ENCODE data around the gene RBMS1. TPM values are rescaled to one million over a fixed set of nuclear protein-coding genes. Genes with fewer than 3 reads are reported as not detected.

RBMS1 gene
- total RNA-seq, 1 donor, result 111 TPM

DNA sequence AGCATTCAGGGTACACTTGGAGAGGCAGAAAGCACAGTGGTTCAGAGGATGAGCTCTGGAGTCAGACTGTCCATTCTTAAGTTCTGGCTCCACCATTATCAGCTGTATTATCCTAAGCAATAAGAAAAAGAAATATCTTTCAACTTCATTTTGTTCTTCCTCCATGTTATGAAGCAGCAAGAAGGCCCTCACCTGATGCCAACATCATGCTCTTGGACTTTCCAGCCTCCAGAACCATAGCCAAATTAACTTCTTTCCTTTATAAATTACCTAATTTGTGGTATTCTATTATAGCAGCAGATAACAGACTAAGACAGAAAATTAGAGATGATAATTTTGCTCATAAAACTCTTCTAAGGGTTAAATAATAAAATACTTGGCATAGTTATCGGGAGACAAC, 137.1 kb downstream of the RBMS1 start:
- Histone ChIP-seq H3K27me3 (ENCODE audit: insufficient read depth, low read length) (no peaks in the 10 kb centered on the region), H3K4me1 (ENCODE audit: insufficient read depth, low read length) (peaks cover 39% of the 10 kb centered on the region), H3K9me3 (ENCODE audit: low read depth, low read length) (no peaks in the 10 kb centered on the region), H3K36me3 (ENCODE audit: insufficient read depth, low read length) (no peaks in the 10 kb centered on the region), H3K4me3 (ENCODE audit: insufficient read depth, low read length) (no peak overlapping the region), H3K27ac (ENCODE audit: low read depth, low read length) (no peak overlapping the region), H2AFZ (ENCODE audit: low read length) (no peak overlapping the region), H3K4me2 (ENCODE audit: insufficient read depth, low read length) (no peak overlapping the region), H4K20me1 (ENCODE audit: insufficient read depth, low read length) (peaks cover 21% of the 10 kb centered on the region), H3K79me2 (ENCODE audit: insufficient read depth, low read length) (peaks cover 91% of the 10 kb centered on the region)
- DNase-seq (ENCODE audit: insufficient read length, low spot score, missing footprints), result no peak
- TF ChIP-seq, protein P1, sequence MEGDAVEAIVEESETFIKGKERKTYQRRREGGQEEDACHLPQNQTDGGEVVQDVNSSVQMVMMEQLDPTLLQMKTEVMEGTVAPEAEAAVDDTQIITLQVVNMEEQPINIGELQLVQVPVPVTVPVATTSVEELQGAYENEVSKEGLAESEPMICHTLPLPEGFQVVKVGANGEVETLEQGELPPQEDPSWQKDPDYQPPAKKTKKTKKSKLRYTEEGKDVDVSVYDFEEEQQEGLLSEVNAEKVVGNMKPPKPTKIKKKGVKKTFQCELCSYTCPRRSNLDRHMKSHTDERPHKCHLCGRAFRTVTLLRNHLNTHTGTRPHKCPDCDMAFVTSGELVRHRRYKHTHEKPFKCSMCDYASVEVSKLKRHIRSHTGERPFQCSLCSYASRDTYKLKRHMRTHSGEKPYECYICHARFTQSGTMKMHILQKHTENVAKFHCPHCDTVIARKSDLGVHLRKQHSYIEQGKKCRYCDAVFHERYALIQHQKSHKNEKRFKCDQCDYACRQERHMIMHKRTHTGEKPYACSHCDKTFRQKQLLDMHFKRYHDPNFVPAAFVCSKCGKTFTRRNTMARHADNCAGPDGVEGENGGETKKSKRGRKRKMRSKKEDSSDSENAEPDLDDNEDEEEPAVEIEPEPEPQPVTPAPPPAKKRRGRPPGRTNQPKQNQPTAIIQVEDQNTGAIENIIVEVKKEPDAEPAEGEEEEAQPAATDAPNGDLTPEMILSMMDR (IDR thresholded peaks at IDR 0.05; ENCODE audit: extremely low read depth, low read depth, low read length), result no peak

DNA sequence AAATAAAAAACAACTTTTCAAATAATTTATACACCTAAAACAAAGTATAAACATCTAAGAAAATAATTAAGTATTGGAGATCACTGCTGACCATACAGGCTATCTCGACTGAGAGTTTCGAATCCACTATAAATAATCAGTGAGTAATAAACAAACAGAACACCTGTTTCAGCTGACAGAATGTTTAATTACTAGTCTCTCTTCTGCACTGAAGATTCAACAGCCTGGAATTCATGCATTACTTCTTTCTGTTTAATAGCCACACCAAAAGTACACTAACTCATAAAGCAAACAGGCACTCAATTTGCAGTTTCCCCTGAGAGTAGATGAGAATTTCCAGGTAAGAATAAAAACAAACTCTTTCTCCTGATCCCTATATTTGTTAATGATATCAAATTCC, 138.5 kb downstream of the RBMS1 start:
- Histone ChIP-seq H3K4me1 (ENCODE audit: insufficient read depth, low read length) (peaks cover 41% of the 10 kb centered on the region), H3K4me2 (ENCODE audit: insufficient read depth, low read length) (no peak overlapping the region), H3K27me3 (ENCODE audit: insufficient read depth, low read length) (no peaks in the 10 kb centered on the region), H3K36me3 (ENCODE audit: insufficient read depth, low read length) (peaks cover 1% of the 10 kb centered on the region), H3K79me2 (ENCODE audit: insufficient read depth, low read length) (peaks cover 85% of the 10 kb centered on the region), H3K4me3 (ENCODE audit: insufficient read depth, low read length) (no peak overlapping the region), H3K9me3 (ENCODE audit: low read depth, low read length) (no peaks in the 10 kb centered on the region), H3K27ac (ENCODE audit: low read depth, low read length) (no peak overlapping the region), H4K20me1 (ENCODE audit: insufficient read depth, low read length) (peaks cover 18% of the 10 kb centered on the region), H2AFZ (ENCODE audit: low read length) (no peak overlapping the region)
- DNase-seq (ENCODE audit: insufficient read length, low spot score, missing footprints), result no peak
- TF ChIP-seq, protein P1 (IDR thresholded peaks at IDR 0.05; ENCODE audit: extremely low read depth, low read depth, low read length), result no peak

DNA sequence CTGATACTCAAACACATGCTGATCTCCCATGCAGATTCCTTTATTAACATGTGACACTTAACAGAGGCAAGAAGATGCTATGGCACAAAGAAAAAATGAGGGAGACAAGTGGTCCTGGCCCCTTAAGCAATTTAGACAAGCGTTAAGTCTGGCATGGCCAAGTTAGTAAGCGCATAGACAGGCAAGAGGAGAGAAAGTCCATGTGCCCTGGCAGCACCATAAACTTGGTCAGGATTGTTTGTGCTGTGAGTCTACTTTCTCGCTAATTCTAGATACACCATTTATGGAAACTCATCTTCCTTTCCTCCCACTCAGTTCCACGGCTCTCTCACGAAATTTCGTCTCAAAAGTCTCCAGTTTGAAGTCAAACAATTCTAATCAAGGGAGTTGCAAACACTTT, 138.9 kb downstream of the RBMS1 start:
- no peak overlapping the region for H3K4me2 ChIP-seq (ENCODE audit: insufficient read depth, low read length)
- TF ChIP-seq, protein P1 (IDR thresholded peaks at IDR 0.05; ENCODE audit: extremely low read depth, low read depth, low read length), result no peak
- no peak for DNase-seq (ENCODE audit: insufficient read length, low spot score, missing footprints)
- no peak overlapping the region for H3K27ac ChIP-seq (ENCODE audit: low read depth, low read length)
- peaks cover 18% of the 10 kb centered on the region for H4K20me1 ChIP-seq (ENCODE audit: insufficient read depth, low read length)
- H3K4me3 ChIP-seq (ENCODE audit: insufficient read depth, low read length), result no peak overlapping the region
- H3K4me1 ChIP-seq (ENCODE audit: insufficient read depth, low read length), result peaks cover 41% of the 10 kb centered on the region
- no peak overlapping the region for H2AFZ ChIP-seq (ENCODE audit: low read length)
- H3K36me3 ChIP-seq (ENCODE audit: insufficient read depth, low read length), result peaks cover 5% of the 10 kb centered on the region
- H3K79me2 ChIP-seq (ENCODE audit: insufficient read depth, low read length), result peaks cover 85% of the 10 kb centered on the region
- no peaks in the 10 kb centered on the region for H3K27me3 ChIP-seq (ENCODE audit: insufficient read depth, low read length)
- H3K9me3 ChIP-seq (ENCODE audit: low read depth, low read length), result no peaks in the 10 kb centered on the region

DNA sequence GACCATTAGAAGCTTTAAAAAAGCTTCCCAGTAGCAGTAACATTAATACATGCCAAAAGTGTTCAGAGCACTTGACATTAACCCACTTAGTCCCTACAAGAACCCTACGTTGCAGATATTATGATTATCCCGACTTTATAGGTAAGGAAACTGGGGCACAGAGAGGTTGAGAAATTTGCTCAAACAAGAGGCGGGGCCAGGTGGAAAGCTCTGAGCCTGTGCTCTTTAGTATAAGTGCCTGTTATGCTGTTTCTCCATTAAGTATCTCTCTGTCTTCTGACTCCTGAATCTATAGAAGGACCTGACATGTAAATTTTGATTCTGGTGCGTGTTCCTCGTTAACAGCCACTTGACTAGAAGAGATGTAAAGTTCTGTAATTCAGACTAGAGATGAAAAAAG, 139.8 kb downstream of the RBMS1 start:
- Histone ChIP-seq H3K4me2 (ENCODE audit: insufficient read depth, low read length) (no peak overlapping the region), H3K4me3 (ENCODE audit: insufficient read depth, low read length) (no peak overlapping the region), H3K27ac (ENCODE audit: low read depth, low read length) (no peak overlapping the region), H3K4me1 (ENCODE audit: insufficient read depth, low read length) (peaks cover 33% of the 10 kb centered on the region), H3K79me2 (ENCODE audit: insufficient read depth, low read length) (peaks cover 85% of the 10 kb centered on the region), H3K27me3 (ENCODE audit: insufficient read depth, low read length) (no peaks in the 10 kb centered on the region), H2AFZ (ENCODE audit: low read length) (no peak overlapping the region), H4K20me1 (ENCODE audit: insufficient read depth, low read length) (peaks cover 17% of the 10 kb centered on the region), H3K36me3 (ENCODE audit: insufficient read depth, low read length) (peaks cover 5% of the 10 kb centered on the region), H3K9me3 (ENCODE audit: low read depth, low read length) (no peaks in the 10 kb centered on the region)
- TF ChIP-seq, protein P1 (IDR thresholded peaks at IDR 0.05; ENCODE audit: extremely low read depth, low read depth, low read length), result no peak
- DNase-seq (ENCODE audit: insufficient read length, low spot score, missing footprints), result no peak
